ENCODE results near the gene CA9.
A peak's percentile ranks its signal among the peaks of the same experiment; 100 is the strongest.
"Not testable (repeated sequence)": the region's sequence is repeated elsewhere in the genome, so short reads cannot be mapped to it uniquely, and the experiment has no call there.

Gene CA9

DNA sequence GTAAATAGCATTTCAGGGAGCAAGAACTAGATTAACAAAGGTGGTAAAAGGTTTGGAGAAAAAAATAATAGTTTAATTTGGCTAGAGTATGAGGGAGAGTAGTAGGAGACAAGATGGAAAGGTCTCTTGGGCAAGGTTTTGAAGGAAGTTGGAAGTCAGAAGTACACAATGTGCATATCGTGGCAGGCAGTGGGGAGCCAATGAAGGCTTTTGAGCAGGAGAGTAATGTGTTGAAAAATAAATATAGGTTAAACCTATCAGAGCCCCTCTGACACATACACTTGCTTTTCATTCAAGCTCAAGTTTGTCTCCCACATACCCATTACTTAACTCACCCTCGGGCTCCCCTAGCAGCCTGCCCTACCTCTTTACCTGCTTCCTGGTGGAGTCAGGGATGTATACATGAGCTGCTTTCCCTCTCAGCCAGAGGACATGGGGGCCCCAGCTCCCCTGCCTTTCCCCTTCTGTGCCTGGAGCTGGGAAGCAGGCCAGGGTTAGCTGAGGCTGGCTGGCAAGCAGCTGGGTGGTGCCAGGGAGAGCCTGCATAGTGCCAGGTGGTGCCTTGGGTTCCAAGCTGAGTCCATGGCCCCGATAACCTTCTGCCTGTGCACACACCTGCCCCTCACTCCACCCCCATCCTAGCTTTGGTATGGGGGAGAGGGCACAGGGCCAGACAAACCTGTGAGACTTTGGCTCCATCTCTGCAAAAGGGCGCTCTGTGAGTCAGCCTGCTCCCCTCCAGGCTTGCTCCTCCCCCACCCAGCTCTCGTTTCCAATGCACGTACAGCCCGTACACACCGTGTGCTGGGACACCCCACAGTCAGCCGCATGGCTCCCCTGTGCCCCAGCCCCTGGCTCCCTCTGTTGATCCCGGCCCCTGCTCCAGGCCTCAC lies at the start of gene CA9:
TSS of gene CA9 (plus strand) at position 797 of the 893 bp plus-strand sequence. CDS start at position 829, 32 bp downstream.
- DNase-seq (ENCODE audit: low read depth): no peak

DNA sequence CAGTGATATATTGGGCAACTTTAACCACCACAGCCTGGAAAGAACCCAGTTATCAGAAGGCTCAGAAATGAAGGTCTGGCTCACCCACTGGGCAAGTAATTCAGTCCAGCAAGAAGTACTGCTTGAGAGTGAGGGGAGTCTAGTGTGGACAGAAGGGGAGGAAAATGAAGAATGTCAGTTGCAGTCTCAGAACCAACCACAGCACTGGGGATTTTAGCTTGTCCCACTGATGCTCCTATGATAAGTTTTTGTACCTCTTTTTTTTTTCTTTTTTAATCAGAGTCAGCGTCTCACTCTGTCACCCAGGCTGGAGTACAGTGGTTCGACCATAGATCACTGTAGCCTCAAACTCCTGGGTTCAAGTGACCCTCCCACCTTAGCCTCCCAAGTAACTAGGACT lies 46.2 kb upstream of the CA9 start:
- no peak for DNase-seq (ENCODE audit: low read depth)

DNA sequence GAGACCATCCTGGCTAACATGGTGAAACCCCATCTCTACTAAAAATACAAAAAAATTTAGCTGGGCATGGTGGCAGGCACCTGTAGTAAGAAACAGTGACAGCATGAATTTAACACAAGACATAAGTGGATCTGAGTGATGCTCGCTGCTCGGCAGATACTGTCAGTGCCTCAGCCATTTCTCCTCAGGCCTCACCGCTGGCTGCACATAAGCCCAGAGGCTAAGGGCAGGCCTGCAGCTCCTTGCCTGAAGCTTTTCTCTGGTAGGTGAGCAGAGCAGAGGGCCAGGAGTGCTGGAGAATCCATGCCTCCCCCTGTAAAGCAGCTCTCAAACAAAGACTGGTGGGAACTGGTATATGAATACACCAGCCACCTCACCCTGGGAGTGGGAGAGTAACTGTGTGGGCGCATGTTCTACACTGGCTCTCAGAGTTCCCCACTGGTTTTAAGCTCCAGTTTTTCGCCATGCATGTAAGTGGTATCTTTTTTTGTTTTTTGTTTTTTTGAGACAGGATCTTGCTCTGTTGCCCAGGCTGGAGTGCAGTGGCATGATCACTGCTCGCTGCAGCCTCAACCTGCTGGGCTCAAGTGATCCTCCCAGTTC lies 45.2 kb upstream of the CA9 start:
- no peak for DNase-seq (ENCODE audit: low read depth)

DNA sequence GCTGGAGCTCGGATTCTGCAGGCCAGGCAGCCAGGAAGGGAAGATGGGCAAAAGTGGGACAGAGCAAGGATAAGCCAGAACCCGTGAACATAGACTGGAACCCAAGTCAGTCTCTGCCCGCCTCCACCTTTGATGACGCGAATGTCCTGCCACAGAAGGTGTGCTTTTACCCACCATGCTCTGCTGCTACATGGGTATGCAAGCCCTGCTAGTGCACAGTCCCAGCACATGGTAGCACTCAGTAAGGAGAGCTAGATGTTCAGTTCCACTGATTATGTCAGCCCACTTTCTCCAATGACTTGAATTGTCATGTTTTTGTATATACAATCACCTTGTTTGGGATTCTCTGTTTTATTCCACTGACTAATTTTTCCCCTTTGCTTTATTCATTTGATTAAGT lies 44.1 kb upstream of the CA9 start:
- DNase-seq (ENCODE audit: low read depth): no peak

DNA sequence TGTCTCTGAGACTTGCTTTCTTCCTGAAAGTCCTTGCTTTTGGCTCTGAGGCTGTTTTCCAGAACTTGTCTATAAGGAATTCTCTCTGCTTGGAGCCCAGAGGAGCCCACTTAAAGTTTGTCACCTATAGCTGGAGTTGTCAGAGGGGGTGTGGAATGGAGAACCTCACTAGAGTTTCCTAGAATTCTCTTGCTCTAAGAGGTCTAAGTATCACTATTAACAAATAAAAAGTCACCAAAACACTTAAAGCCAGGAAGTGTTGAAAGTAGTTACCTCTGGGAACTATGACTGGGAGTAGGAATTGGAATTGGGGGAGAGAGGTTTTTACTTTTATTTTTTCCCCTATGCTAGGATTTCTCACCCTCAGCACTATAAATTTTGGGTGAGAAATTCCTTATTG lies 38.0 kb upstream of the CA9 start:
- DNase-seq (ENCODE audit: low read depth): no peak

DNA sequence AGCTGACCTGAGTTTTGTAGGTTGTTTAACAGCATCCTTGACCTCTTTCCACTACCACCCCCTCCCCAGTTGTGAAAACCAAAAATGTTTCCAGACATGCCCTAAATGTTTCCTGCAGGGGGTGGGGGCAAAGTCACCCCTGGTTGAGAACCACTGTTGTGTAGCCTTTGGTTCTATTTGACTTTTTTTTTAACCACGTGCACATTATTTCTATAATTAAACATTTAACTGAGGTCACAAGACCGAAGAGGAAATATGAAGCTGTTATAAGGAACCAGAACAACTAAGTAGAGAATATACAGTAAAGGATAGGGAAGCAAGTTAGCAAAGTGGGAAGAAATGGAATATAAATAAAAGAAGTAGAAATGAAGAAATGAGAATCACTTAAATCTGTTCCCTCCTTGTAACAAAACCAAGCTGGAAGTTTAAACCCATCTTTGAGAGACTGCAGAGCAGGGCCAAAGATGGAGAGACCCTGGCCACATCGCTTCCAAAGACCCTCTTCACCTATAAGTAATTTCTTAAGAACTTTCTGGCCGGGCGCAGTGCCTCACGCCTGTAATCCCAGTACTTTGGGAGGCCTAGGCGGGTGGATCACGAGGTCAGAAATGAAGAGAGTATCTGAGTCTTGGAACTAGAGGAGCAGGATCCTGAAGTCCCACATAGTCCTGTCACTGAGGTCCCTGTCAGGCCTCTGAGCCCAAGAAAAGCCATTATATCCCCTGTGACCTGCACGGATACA lies 37.4 kb upstream of the CA9 start:
- no peak for DNase-seq (ENCODE audit: low read depth)

DNA sequence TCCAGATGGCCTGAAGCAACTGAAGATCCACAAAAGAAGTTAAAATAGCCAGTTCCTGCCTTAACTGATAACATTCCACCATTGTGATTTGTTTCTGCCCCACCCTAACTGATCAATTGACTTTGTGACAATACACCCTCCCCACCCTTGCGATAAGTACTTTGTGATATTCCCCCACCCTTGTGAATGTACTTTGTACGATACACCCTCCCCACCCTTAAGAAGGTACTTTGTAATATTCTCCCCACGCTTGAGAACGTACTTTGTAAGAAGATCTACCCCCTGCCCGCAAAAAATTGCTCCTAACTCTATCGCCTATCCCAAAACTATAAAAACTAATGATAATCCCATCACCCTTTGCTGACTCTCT lies 36.9 kb upstream of the CA9 start:
- not testable (repeated sequence) for DNase-seq (ENCODE audit: low read depth)

DNA sequence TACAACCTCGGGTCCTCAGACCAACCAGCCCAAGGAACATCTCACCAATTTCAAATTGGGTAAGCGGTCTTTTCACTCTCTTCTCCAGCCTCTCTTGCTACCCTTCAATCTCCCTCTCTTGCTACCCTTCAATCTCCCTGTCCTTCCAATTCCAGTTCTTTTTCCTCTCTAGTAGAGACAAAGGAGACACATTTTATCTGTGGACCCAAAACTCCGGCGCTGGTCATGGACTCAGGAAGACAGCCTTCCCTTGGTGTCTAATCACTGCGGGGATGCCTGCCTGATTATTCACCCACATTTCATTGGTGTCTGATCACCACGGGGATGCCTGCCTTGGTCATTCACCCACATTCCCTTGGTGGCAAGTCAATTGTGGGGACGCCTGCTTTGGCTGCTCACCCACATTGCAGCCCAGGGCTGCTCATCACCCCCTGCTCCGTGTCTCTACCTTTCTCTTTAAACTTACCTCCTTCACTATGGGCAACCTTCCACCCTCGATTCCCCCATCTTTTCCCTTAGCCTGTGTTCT lies 36.2 kb upstream of the CA9 start:
- not testable (repeated sequence) for DNase-seq (ENCODE audit: low read depth)

DNA sequence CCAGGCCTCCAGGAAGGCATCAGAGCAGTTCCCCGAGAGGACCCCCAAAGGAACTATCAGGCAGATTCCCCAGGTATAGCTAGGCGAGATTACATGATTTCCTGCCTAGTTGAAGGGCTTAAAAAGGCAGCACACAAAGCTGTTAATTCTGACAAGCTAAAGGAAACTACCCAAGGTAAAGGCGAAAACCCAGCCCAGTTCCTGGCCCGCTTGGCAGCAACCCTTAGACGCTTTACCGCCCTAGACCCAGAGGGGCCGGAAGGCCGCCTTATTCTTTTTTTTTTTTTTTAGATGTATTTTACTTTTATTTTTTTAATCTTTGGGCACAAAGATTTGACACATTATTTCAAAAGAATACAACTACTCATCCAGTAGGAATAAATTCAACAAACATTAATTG lies 35.0 kb upstream of the CA9 start:
- not testable (repeated sequence) for DNase-seq (ENCODE audit: low read depth)

DNA sequence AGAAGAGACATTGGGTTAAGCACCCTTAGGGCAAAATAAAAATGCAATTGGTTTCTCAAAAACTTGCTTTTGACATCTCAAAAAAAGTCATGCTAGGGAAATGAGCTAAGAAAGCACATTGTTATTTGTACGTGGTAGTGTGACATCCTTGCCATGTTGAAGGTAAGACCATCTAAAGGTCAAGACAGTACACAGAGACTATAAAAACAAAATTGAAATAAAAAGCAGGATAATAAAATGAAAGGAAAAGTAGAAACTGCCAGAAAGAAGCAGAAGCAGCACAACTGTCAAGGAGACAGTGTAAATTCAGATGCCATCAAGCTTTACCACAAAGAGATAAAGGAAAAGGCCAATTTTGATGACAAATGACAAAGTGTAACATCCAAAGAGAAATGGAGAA lies 34.5 kb upstream of the CA9 start:
- not testable (repeated sequence) for DNase-seq (ENCODE audit: low read depth)

DNA sequence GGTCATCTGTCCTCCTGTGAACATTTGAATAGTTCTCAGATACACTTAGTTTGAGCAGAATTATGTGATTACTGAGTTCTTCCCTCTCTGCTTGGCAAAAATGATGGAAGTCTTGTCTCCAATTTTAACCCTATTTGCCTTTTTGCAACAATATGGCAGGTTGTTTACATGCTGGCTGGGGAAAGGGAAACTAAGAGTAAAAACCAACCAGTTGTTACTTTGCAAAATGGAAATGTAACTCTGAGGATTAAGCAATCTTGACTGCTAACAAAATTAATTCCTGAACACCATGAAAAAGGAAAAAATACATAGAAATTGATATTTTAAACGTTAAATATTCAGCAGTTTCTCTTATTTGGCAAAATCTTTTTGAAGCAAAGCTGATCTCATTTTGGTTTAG lies 34.1 kb upstream of the CA9 start:
- no peak for DNase-seq (ENCODE audit: low read depth)

DNA sequence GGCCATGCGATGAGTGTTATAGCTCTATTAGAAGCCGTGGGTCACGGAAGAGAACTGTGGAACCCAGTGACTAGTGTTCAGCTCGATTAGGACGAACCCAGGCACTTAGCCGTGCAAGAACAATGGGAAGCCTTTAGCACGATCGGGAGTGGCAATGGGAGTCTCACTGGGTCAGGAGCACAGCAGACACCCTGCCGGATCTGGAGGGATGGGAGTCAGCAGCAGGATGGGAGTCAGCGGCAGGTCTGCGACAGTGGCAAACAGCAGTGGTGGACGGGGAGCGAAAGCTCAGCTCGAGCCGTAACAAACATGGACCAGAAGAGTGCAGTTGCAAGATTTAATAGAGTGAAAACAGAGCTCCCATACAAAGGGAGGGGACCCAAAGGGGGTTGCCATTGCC lies 33.3 kb upstream of the CA9 start:
- not testable (repeated sequence) for DNase-seq (ENCODE audit: low read depth)

DNA sequence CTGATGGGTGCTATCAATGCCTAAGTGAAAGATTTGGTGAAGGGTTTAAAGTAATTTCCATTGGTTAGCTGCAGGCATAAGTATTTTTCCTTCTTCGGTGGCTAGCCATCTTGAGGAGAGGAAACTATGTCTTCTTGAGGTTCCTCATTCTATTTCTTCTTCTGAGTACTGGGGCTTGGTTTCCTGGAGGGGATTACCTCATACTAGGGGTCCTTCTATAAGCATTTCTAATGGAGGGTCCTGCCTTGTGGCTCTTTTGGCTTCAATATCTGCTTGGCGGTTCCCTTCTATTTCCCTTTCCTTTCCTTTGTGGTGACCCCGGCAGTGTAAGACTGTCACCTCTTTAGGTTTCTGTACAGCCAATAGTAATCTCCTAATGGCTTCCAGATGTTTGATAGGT lies 32.2 kb upstream of the CA9 start:
- not testable (repeated sequence) for DNase-seq (ENCODE audit: low read depth)

DNA sequence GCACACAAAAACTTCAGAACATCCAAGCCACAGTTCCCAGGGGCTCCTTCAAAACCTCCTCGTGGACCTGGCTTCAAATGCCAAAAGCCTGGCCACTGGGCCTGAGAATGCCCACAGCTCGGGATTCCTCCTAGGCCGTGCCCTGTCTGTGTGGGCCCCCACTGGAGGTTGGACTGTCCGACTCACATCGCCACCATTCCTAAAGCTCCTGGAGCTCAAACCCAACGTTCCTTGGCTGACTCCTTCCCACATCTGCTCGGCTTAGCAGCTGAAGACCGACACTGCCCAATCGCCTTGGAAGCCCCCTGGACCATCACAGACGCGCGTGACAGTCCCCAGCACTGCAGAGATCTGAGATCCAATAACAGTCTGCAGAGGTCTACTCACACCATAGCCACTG lies 30.7 kb upstream of the CA9 start:
- no peak for DNase-seq (ENCODE audit: low read depth)

DNA sequence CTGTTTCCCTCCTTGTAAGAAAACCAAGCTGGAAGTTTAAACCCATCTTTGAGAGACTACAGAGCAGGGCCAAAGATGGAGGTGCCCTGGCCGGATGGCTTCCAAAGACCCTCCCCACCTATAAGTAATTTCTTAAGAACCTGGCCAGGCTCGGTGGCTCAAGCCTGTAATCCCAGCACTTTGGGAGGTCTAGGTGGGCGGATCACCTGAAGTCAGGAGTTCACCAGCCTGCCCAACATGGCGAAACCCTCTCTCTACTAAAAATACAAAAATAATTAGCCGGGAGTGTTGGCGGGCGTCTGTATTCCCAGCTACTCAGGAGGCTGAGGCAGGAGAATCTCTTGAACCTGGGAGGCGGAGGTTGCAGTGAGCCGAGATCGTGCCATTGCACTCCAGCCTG lies 28.0 kb upstream of the CA9 start:
- DNase-seq (ENCODE audit: low read depth): not testable (repeated sequence)

DNA sequence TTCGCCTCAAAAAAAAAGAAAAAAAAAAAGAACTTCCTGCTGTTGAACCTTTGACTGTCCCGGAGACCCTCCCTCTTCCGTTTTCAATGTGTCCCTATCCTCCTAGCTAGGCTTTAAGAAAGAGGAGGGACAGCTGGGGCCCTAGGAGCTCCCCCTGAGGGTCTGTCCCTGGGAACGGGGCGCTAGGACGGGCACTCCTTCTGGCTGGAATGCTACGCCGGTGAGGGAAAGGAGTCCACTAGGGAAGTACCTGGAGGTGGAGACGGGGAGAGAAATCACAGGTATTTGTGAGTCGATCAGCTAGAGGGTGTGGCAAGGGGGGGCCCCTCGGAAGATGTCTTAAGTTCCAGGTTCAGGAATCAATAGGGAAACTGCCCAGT lies 27.6 kb upstream of the CA9 start:
- DNase-seq (ENCODE audit: low read depth): peak; percentile 74

DNA sequence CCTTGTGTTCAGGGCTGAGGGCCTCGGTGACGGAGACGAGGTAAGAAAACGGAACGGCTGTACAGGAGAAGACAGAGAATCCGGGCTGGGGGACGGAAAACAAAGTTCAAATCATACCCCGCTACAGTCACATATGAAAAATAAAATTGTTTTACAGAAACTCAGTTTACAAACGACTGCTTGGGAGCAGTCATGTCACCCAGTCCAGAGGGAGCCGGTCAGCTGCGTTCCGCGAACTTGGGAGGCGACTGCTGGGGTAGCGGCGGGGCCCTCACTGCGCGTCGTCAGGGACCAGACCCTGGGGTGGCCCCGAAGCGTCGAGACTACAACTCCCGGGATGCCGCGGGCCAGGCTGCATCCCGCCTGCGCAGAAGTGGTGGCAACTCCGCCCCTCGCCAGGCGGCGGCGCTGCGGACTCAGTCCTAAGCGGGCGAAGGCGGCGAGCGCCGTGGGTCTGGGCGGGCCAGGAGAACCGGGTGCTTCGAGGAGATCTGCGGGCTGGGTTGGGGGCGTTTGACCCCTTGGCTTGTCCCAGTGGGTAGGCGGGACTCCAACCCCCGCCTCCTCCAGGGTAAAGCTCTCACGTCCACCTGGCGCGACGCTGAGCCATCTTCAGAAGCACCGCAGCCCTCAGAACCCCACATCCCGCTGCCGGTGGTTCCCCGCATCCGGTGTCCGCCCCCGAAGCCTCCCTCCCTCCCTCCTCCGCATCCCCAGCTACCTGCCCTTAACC lies 27.0 kb upstream of the CA9 start:
- peak; percentile 78 for DNase-seq (ENCODE audit: low read depth)

DNA sequence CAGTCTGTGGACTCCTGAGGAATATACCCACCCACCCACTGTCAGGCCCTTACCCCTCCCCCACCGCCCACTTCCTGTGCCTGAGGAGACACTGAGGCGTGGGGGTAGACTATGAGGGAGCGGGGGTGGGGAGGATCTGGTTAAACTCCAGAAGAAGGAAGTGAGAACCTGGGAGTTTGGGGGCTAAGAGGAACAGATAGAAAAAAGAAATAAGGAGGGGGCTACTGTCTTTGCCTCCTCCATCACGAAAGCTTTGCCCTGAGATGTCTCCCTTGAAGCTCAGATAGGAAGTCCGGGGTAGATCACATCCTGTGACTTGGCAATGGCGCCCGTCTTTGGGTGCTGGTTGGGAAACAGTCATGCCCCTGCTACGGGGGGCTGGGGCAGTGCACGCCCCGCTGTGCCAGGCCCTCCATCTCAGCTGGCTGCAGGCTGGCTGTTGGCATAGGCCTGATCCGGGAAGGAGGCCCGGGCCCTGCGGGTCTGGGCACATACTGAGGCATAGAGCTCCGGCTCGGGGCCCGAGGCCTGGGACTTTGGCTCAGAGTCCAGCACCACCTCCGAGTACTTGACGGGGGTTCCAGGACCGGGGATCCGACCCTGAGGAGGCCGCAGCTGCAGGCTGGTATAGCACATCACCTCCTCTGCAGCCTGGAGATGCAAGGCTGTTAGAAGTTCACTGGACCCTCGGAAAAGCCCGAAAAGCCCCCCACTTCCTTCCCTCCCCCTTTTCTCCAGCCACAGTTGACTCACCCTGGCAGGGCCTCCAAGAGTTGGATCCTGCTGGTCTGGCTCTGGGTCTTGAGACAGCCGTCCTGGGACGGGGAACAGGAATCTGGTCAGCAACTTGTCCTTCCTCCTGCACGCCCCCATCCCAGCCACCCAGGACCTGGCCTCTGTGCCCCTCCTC lies 24.0 kb upstream of the CA9 start:
- peak; percentile 67 for DNase-seq (ENCODE audit: low read depth)

DNA sequence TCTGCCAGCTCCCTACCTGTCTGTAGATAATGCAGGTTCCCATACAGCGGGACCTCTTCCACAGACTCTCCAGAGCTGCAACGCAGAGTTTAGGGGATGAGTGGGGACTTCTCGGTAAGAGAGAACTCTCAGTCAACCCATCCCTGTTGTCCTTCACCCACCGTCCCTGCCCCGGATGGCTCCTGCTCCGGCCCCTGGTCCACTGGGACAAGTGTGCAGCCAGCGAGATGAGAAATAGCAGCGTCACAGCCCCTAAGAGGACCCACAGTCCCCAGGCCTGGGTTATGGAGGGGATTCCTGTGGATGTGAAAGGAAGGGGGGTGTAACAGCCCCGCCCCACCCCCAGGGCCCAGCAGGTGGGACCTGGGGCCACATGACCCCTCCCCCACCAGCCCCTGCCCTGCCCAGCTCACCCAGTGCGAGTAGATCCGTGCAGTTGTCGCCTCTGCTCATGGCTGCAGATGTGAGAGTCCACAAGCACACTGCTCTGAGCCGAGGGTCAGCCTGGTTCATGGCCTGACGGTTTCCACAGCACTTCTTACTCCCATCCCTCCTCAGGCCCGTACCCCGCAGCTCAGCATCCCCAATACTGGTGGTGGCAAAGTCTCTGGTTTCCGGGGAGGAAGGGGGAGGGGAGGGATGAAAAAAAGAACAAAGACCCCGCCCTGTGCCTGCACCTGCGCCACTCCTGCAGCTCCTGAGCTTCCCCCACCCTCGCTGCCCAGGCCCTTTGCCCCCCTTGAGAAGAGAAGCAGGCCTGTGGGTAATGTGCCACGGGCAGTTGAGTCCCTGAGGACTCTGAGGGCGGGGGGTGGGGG lies 23.2 kb upstream of the CA9 start, which contains the start of gene SIT1:
TSS of gene SIT1 (minus strand) at position 591 of the 818 bp plus-strand sequence. CDS start at position 513, 78 bp downstream.
- DNase-seq (ENCODE audit: low read depth): no peak

Measured in CMK (cell line).